Epithelial cell of prostate (primary cell): ENCODE measurements around the gene BDNF.
"Not testable (repeated sequence)": the region's sequence is repeated elsewhere in the genome, so short reads cannot be mapped to it uniquely, and the experiment has no call there.

Experiments
- DNase-seq: peaks from one replicate; pipeline ENCODE4 v3.0.0-alpha.2; 2011; ENCODE audit warnings: low read depth, low spot score
- H3K27ac ChIP-seq: fragments of 450-650 bp; 2 replicates; pipeline ENCODE4 v1.5.1; 2017; ENCODE audit warnings: mild to moderate bottlenecking

Gene BDNF

GRCh38 chr11:27629023-27629422 is 71.2 kb downstream of the BDNF start:
- not testable (repeated sequence) for DNase-seq, H3K27ac ChIP-seq

- no peak for DNase-seq
Measured at GRCh38 chr11:27627979-27628378, 72.3 kb downstream of the BDNF start.

DNA sequence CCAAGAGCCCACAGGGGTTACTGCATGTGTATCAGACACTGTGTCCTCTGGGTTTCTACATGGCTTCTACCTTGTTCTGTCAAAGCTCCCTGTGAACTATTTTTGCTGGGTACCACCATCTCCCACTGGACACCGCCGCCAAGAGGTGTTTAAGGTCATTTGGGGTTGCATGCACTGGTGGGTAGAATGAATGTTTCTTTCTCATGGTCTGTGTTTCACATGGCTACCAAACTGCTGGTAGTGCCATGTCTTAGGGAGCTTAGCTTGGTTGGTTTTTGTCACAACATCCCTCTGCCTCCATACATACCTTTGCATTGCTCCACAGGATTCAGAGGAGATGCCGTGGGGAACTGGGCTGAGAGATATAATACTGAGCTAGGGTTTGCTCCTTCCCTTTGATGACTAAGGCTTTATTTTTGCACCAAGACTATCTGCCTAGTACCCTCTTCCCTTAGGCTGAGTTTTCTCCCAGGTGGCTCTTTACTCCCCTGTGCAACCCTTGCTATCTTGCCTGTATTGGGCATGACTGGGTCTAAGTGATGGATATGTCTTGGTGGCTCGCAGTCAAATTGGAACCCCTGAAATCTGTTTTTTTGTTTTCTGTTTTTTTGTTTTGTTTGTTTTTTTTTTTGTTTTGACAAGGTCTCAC is 73.2 kb downstream of the BDNF start:
- no peak overlapping the region for H3K27ac ChIP-seq
- no peak for DNase-seq

More at GRCh38 chr11:27627979-27628378, 72.3 kb downstream of the BDNF start:
- H3K27ac ChIP-seq = no peak overlapping the region

GRCh38 chr11:27626269-27626937 is 73.9 kb downstream of the BDNF start:
- H3K27ac ChIP-seq = no peak overlapping the region
- DNase-seq = no peak

GRCh38 chr11:27625347-27625912 is 74.8 kb downstream of the BDNF start:
- H3K27ac ChIP-seq = no peak overlapping the region
- no peak for DNase-seq

- DNase-seq = no peak
- peak overlapping the region; percentile 2 for H3K27ac ChIP-seq
Measured at GRCh38 chr11:27623945-27624523, 76.2 kb downstream of the BDNF start.

DNA sequence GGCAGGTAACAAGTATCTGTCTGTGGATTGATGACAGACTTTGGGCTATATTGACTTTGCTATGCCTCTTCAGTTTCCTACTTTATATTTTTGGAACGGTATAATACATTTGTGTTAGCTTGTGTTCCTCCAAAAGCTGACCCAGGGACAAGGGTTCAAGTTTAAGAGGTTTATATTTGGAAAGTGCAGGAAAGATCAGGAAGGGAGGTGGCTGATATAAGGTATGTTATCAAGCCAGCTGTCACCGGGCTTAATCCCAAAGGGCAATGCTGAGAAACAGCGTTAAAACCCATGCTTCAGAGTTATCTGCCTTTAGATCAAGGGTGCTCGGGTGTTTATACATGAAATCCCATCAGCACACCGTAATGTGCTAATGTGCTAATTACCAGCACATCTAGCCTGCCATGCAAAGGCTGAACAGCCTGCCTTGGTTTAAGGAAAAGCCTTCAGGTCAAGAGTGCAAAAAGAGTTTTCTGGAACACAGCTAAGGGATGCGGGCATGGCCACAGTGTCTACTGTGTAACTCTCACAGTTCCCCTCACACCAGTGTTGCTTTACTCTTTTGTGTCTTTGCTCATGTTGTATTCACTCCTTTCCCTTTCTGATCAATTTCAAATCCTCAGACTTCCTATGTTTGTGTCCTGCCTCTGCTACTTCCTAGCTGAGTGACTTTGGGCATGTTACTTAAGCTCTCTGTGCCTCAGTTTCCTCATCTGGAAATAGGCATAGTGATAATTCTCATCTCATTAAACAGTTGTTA is 77.5 kb downstream of the BDNF start:
- H3K27ac ChIP-seq = peak overlapping the region; percentile 2
- no peak for DNase-seq

DNA sequence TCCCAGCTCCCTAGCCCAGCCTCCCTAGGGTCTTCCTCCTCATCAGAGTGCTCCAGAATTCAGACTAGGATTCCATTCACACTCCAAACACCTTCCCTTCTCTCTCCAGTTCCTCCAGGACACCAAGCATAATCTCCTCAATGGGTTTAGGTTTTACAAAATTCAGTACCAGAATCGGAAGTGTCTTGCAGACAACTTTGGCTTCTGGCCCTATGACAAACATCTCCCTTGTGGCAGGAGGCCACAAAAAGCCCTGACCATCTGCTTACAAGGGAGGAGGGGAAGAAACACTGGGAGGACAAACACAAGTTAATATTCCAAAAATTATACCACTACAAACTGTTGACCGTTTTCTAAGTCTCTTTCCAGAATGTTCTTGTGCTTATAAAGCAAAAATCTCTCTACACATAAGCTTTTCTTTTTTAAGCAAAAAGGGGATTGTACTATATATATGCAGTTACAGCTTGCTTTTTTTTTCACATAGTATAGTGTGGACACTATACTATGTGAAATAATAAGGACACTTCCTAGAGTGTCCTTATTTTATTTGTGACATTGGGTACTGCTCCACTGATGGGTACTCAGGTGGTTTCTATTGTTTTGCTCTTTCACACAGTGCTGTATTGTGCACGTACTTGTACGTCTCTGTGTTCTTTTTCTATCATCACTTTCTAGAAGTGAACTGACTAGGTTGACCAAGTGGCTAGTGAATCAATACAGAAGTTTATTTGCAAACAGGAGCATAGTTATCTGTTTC is 78.7 kb downstream of the BDNF start:
- no peak for DNase-seq
- no peak overlapping the region for H3K27ac ChIP-seq

GRCh38 chr11:27619763-27620335 is 80.4 kb downstream of the BDNF start:
- DNase-seq = no peak
- H3K27ac ChIP-seq = no peak overlapping the region

DNA sequence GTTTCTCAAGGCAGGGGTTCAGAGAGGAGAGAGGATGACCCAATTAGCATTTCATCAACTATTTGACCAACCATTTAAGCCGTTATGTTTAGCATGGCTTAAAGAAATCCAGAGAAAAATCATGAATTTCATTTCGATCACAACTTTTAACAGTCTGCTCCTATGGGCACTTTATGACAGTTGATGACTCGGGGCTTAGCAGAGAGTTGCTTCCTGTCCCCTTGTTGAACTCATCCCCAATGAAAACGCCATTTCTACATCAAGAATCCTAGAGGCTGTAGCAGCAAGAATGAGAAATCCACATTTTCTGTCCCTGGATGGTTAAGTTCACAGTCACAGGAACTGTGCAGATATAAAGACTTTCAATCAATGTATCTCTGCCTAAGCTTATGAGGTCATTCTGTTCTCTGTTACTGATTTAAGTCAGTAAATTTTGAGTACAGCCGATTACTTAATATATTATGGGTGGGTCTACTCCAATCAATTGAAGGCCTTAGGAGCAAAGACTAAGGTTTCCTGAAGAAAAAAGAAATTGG is 81.1 kb downstream of the BDNF start:
- H3K27ac ChIP-seq = no peak overlapping the region
- DNase-seq = no peak

DNA sequence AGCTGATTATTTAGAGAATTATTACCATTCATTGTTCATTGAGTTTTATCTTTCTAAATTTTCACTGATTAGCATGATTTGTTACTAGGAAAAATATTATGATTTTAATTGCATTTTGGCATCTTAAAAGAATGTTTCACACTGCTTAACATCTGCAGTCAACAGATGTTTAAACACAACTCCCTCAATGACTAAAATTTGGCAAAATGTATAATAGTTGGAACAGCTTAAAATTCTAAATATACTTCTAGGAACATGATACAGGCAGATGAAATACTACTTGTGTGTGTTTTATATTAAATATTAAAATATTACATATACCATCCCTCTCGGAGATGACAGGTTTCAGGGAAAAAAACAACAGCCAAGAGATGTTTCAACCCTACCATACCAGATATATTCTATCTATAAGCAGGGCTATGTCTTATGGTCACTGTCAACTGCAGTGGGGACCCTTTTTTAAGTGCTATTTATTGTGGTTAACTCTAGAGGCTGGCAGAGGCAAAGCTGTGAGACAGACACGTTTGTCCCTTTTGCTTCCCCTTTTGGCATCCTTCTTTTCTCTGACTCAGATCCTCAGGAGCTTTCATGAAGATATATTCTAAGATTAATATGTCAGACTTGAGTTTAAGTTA is 81.9 kb downstream of the BDNF start:
- no peak for DNase-seq
- no peak overlapping the region for H3K27ac ChIP-seq

GRCh38 chr11:27616711-27617110 is 83.5 kb downstream of the BDNF start:
- no peak for DNase-seq

DNA sequence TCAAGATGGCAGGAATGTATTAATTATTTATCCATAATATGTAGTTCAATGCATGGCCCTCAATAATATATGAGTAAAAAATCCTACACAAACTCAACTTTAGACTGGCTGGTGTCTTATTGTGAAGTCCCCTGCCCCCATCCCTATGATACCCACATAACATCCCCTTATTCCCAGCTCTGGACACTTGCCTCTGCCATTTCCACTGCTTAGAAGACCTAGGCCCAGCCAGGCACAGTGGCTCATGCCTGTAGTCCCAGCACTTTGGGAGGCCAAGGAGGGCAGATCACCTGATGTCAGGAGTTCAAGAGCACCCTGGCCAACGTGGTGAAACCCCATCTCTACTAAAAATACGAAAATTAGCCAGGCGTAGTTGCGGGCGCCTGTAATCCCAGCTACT is 84.4 kb downstream of the BDNF start:
- no peak for DNase-seq
- H3K27ac ChIP-seq = no peak overlapping the region

More at GRCh38 chr11:27616711-27617110, 83.5 kb downstream of the BDNF start:
- no peak overlapping the region for H3K27ac ChIP-seq

GRCh38 chr11:27614092-27614491 is 86.2 kb downstream of the BDNF start:
- no peak for DNase-seq
- H3K27ac ChIP-seq = peak overlapping the region; percentile 57

- H3K27ac ChIP-seq = peak overlapping the region; percentile 57
- DNase-seq = no peak
Measured at GRCh38 chr11:27612932-27613880, 87.0 kb downstream of the BDNF start.

- no peak overlapping the region for H3K27ac ChIP-seq
- no peak for DNase-seq
Measured at GRCh38 chr11:27611947-27612455, 88.3 kb downstream of the BDNF start.

GRCh38 chr11:27611390-27611789 is 88.9 kb downstream of the BDNF start:
- no peak for DNase-seq

GRCh38 chr11:27610946-27611345 is 89.3 kb downstream of the BDNF start:
- H3K27ac ChIP-seq = no peak overlapping the region
- no peak for DNase-seq

More at GRCh38 chr11:27611390-27611789, 88.9 kb downstream of the BDNF start:
- H3K27ac ChIP-seq = no peak overlapping the region
